A549 treated with AZD9567 at 1 μM for 4 hours (cell line): ENCODE data around the gene RICTOR. TPM values are rescaled to one million over a fixed set of nuclear protein-coding genes. Genes with fewer than 3 reads are reported as not detected.

Experiments
- total RNA-seq: library from RNA; stranded (reverse); fragments of 200-300 nt; extraction: Qiagen RNA extraction; gene quantifications from 5 replicates; pipeline ENCODE4 v1.2.3, GENCODE V29; 2022; ENCODE audit not compliant: insufficient read depth

The RICTOR gene
- 7.4 to 12.6 TPM (median 10.7 TPM) in 5 replicates for total RNA-seq

GRCh38 chr5:39074017-39074814, at the start of gene RICTOR:
Gene RICTOR (minus strand): TSS chr5:39074399. CDS start chr5:39074377, 22 bp downstream.

Other genes starting within 250 kb of the RICTOR start
- 49.9 to 75.3 TPM (median 65.0 TPM) in 5 replicates for gene OSMR, start 228.4 kb downstream of the RICTOR start, total RNA-seq
- gene FYB1, start 145.2 kb upstream of the RICTOR start, total RNA-seq: 9.3 to 22.8 TPM (median 14.6 TPM) in 5 replicates